ENCODE results near the gene TRPM1. TPM values are rescaled to one million over a fixed set of nuclear protein-coding genes. Genes with fewer than 3 reads are reported as not detected.
A peak's percentile ranks its signal among the peaks of the same experiment; 100 is the strongest.

TRPM1 gene
- total RNA-seq, 2 experiments from 2014 or later = not detected

- H3K4me1 ChIP-seq (ENCODE audit: insufficient read depth, low read length, poor library complexity, severe bottlenecking) = peaks cover 11% of the 10 kb centered on the region
- no peaks in the 10 kb centered on the region for H4K20me1 ChIP-seq (ENCODE audit: insufficient read depth, low read length)
- intact Hi-C loops (cut with micrococcal nuclease; ENCODE audit: unreplicated experiment) = loop anchor here (10.0 kb wide), 1 partner anchor 59 kb away; the partner anchor contains the start of gene FAN1
- no peaks in the 10 kb centered on the region for H3K9me2 ChIP-seq (ENCODE audit: insufficient read depth, low read length)
- POLR2A ChIA-PET = interaction anchor here (0.6 to 1.5 kb wide), 5 partner anchors 11 to 61 kb away, joined by 3 to 5 read pairs (median 4); no protein-coding TSS in a partner anchor
- TF ChIP-seq CTCF (conservative IDR thresholded peaks at IDR 0.05; ENCODE audit: low read length) (no peak), EZH2phosphoT487 (IDR thresholded peaks at IDR 0.05; ENCODE audit: borderline replicate concordance, low read depth, low read length) (no peak)
- no peaks in the 10 kb centered on the region for H3K79me2 ChIP-seq (ENCODE audit: insufficient read depth, low read depth, low read length)
- H3K36me3 ChIP-seq (ENCODE audit: insufficient read depth, low read length) = peaks cover 2% of the 10 kb centered on the region; the same call in 1 of the 2 replicates
- CTCF ChIA-PET (ENCODE audit: unreplicated experiment) = no interaction called here
- no peak for DNase-seq (ENCODE audit: low spot score)
- H2AFZ ChIP-seq (ENCODE audit: low read length) = no peak overlapping the region
- H3K9me3 ChIP-seq (ENCODE audit: low read length) = no peaks in the 10 kb centered on the region
- 0 out of 2 replicates have a peak overlapping the region, but pooled peaks have one; percentile 3 for H3K4me2 ChIP-seq (ENCODE audit: low read length)
- no peak overlapping the region for H3K27ac ChIP-seq (ENCODE audit: low read depth, low read length, poor library complexity, severe bottlenecking)
- no peak overlapping the region for H3K4me3 ChIP-seq (ENCODE audit: low read depth, low read length, poor library complexity, severe bottlenecking)
- BruUV-seq (replicated peaks) = no TSS peak
Measured at GRCh38 chr15:30963681-30964080, 137.8 kb downstream of the TRPM1 start.

- no peak overlapping the region for H3K4me3 ChIP-seq (ENCODE audit: low read depth, low read length, poor library complexity, severe bottlenecking)
- POLR2A ChIA-PET = interaction anchor here (1.4 kb wide), 1 partner anchor 11 kb away, joined by 4 read pairs; no protein-coding TSS in a partner anchor
- no peaks in the 10 kb centered on the region for H3K9me3 ChIP-seq (ENCODE audit: low read length)
- no peak overlapping the region for H2AFZ ChIP-seq (ENCODE audit: low read length)
- intact Hi-C loops (cut with micrococcal nuclease; ENCODE audit: unreplicated experiment) = loop anchor here (10.0 kb wide), 1 partner anchor 58 kb away; the partner anchor contains the start of gene FAN1
- H3K79me2 ChIP-seq (ENCODE audit: insufficient read depth, low read depth, low read length) = no peaks in the 10 kb centered on the region
- no peak overlapping the region for H3K27ac ChIP-seq (ENCODE audit: low read depth, low read length, poor library complexity, severe bottlenecking)
- TF ChIP-seq EZH2phosphoT487 (IDR thresholded peaks at IDR 0.05; ENCODE audit: borderline replicate concordance, low read depth, low read length) (no peak), CTCF (conservative IDR thresholded peaks at IDR 0.05; ENCODE audit: low read length) (no peak)
- no peaks in the 10 kb centered on the region for H4K20me1 ChIP-seq (ENCODE audit: insufficient read depth, low read length)
- peaks cover 11% of the 10 kb centered on the region for H3K4me1 ChIP-seq (ENCODE audit: insufficient read depth, low read length, poor library complexity, severe bottlenecking)
- no TSS peak for BruUV-seq (replicated peaks)
- H3K4me2 ChIP-seq (ENCODE audit: low read length) = no peak overlapping the region
- no peaks in the 10 kb centered on the region for H3K9me2 ChIP-seq (ENCODE audit: insufficient read depth, low read length)
- CTCF ChIA-PET (ENCODE audit: unreplicated experiment) = no interaction called here
- H3K36me3 ChIP-seq (ENCODE audit: insufficient read depth, low read length) = peaks cover 12% of the 10 kb centered on the region
- DNase-seq (ENCODE audit: low spot score) = no peak
Measured at GRCh38 chr15:30962659-30963058, 138.9 kb downstream of the TRPM1 start.

GRCh38 chr15:30962079-30962478, 139.4 kb downstream of the TRPM1 start:
- ChIA-PET POLR2A (interaction anchor here (1.4 kb wide), 1 partner anchor 11 kb away, joined by 4 read pairs; no protein-coding TSS in a partner anchor), CTCF (ENCODE audit: unreplicated experiment) (interaction anchor here (0.6 kb wide), 1 partner anchor 62 kb away, joined by 3 read pairs; no protein-coding TSS in a partner anchor)
- Histone ChIP-seq H3K9me3 (ENCODE audit: low read length) (no peaks in the 10 kb centered on the region), H3K4me3 (ENCODE audit: low read depth, low read length, poor library complexity, severe bottlenecking) (no peak overlapping the region), H3K9me2 (ENCODE audit: insufficient read depth, low read length) (no peaks in the 10 kb centered on the region), H4K20me1 (ENCODE audit: insufficient read depth, low read length) (no peaks in the 10 kb centered on the region), H3K36me3 (ENCODE audit: insufficient read depth, low read length) (peaks cover 13% of the 10 kb centered on the region), H2AFZ (ENCODE audit: low read length) (no peak overlapping the region), H3K4me2 (ENCODE audit: low read length) (no peak overlapping the region), H3K27ac (ENCODE audit: low read depth, low read length, poor library complexity, severe bottlenecking) (no peak overlapping the region), H3K79me2 (ENCODE audit: insufficient read depth, low read depth, low read length) (no peaks in the 10 kb centered on the region), H3K4me1 (ENCODE audit: insufficient read depth, low read length, poor library complexity, severe bottlenecking) (peaks cover 11% of the 10 kb centered on the region)
- no peak for DNase-seq (ENCODE audit: low spot score)
- TF ChIP-seq CTCF (conservative IDR thresholded peaks at IDR 0.05; ENCODE audit: low read length) = no peak
- no peak for TF ChIP-seq EZH2phosphoT487 (IDR thresholded peaks at IDR 0.05; ENCODE audit: borderline replicate concordance, low read depth, low read length)
- BruUV-seq (replicated peaks) = no TSS peak
- intact Hi-C loops (cut with micrococcal nuclease; ENCODE audit: unreplicated experiment) = loop anchor here (10.0 kb wide), 1 partner anchor 57 kb away; the partner anchor contains the start of gene FAN1

Data from OCI-LY7 (cell line).